AG04450 (cell line): ENCODE results near the gene TBL1XR1. TPM values are rescaled to one million over a fixed set of nuclear protein-coding genes. Genes with fewer than 3 reads are reported as not detected.

ENCODE experiments used
- CTCF ChIA-PET: fragments of 300-600, 350-600 bp; formaldehyde crosslinking; extraction: SDS; loops from one replicate; lab custom pipeline; 2022; ENCODE audit warnings: antibody characterized with exemption, inconsistent platforms; lab: Charles Lee
- POLR2A ChIA-PET: fragments of 350-600 bp; formaldehyde crosslinking; extraction: SDS; loops from one replicate; lab custom pipeline; 2021; ENCODE audit warnings: antibody characterized with exemption, inconsistent platforms; lab: Yijun Ruan, JAX
- DNase-seq: peaks from one replicate; pipeline ENCODE4 v3.0.0-alpha.2; 2011; ENCODE audit warnings: low read depth, low spot score
- H3K27ac ChIP-seq: one replicate; pipeline ENCODE4 v1.5.1; 2012; ENCODE audit warnings: low read depth, low read length, control low read depth
- H3K27me3 ChIP-seq: one replicate; pipeline ENCODE4 v1.6.0; 2012; ENCODE audit warnings: low read length; ENCODE audit not compliant: control insufficient read depth, insufficient read depth
- H3K4me3 ChIP-seq: 2 replicates; pipeline ENCODE4 v1.5.1; 2011; ENCODE audit warnings: mild to moderate bottlenecking, low read depth, low read length, control low read depth
- H3K9me3 ChIP-seq: 2 replicates; pipeline ENCODE4 v1.5.1; 2012; ENCODE audit warnings: low read length; ENCODE audit not compliant: control insufficient read depth, insufficient read depth
- CTCF ChIP-seq: IDR thresholded peaks from 2 replicates; pipeline ENCODE4 v1.5.1; 2011; ENCODE audit warnings: low read depth, low read length, control low read depth, inconsistent platforms
- polyA plus RNA-seq: library from polyadenylated mRNA; depleted of rRNA; stranded (reverse); fragments of >200 nt; gene quantifications from 2 replicates; pipeline ENCODE4 v1.2.3, GENCODE V29; 2011

The TBL1XR1 gene
- polyA plus RNA-seq, 1 experiment = 207 TPM

GRCh38 chr3:177134816-177135210 lies 62.5 kb downstream of the TBL1XR1 start:
- Histone ChIP-seq H3K4me3 (no peak overlapping the region), H3K27me3 (no peaks in the 10 kb centered on the region), H3K9me3 (no peaks in the 10 kb centered on the region; the same call in 1 of the 2 replicates), H3K27ac (no peak overlapping the region)
- no peak for TF ChIP-seq CTCF
- DNase-seq = no peak
- ChIA-PET CTCF (no interaction called here), POLR2A (no interaction called here)

GRCh38 chr3:177133860-177134815 lies 63.1 kb downstream of the TBL1XR1 start:
- POLR2A ChIA-PET = no interaction called here
- no peak for DNase-seq
- H3K9me3 ChIP-seq = no peaks in the 10 kb centered on the region; the same call in 1 of the 2 replicates
- H3K4me3 ChIP-seq = no peak overlapping the region
- H3K27me3 ChIP-seq = no peaks in the 10 kb centered on the region
- CTCF ChIA-PET = no interaction called here
- no peak for TF ChIP-seq CTCF
- H3K27ac ChIP-seq = no peak overlapping the region

- CTCF ChIA-PET = interaction anchor here (0.6 kb wide), 1 partner anchor 16 kb away, joined by 3 read pairs; no protein-coding TSS in a partner anchor
- Histone ChIP-seq H3K9me3 (no peaks in the 10 kb centered on the region; the same call in 1 of the 2 replicates), H3K27ac (no peak overlapping the region), H3K27me3 (no peaks in the 10 kb centered on the region), H3K4me3 (no peak overlapping the region)
- TF ChIP-seq CTCF = no peak
- POLR2A ChIA-PET = no interaction called here
- DNase-seq = no peak
These were observed 65.2 kb downstream of the TBL1XR1 start for GRCh38 chr3:177131927-177132636.

DNA sequence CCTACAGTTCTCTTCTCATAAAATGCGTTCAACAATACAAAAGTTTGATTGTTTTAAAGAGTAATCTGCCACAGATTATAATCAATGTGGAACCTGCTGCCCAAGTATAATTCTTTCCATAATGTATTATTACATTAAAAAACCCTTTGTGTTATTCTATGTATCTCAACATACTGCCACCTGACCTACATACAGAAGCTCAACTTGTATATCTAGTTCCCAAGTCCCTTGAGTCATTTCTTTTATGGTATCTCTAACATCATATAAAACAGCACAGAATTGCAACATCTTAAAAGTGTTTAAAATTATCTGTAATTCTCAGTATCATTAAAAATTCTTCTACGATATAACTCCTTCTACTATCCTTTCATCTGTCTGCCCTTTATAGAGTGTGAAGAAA lies 70.3 kb downstream of the TBL1XR1 start:
- no peak for TF ChIP-seq CTCF
- ChIA-PET POLR2A (no interaction called here), CTCF (no interaction called here)
- Histone ChIP-seq H3K27me3 (no peaks in the 10 kb centered on the region), H3K9me3 (no peaks in the 10 kb centered on the region), H3K27ac (no peak overlapping the region), H3K4me3 (no peak overlapping the region)
- no peak for DNase-seq
